ENCODE results near the gene WFDC1.

Gene WFDC1

DNA sequence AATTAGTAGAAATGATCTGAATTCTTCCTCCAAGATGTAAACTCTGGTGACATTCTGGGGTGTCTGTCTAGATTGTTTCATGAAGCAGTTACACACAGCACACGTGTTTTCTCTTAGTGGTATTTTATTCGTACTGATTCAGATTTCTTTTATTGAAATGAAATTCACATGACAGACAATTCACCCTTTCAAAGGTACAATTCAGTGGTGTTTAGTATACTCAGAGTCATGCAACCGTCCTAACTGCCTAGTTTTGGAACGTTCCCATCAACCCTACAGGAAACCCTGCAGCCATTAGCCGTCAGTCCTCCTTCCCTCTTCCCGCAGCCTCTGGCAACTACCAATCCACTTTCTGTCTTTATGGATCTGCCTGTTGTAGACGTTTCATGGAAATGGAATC is 8.8 kb downstream of the WFDC1 start:
- FAIRE-seq, result no peak

DNA sequence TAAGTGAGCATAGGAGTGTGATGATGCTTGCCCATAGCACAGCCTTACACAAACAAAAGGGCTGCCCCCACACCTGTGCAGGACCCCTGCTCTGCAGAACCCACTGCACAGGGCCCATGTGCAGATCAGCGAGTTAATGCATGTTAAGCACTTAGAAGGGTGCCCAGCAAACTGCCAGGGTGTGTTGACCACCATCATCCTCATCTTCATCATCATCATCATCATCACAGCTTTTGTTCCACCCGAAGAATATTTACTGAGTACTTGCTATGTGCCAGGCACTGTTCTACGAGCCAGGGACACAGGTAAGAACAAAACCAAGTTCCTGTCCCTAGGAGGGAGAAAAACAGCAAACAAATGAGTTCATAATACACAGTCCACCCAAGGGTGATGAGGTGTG is 11.9 kb downstream of the WFDC1 start:
- FAIRE-seq, result no peak

DNA sequence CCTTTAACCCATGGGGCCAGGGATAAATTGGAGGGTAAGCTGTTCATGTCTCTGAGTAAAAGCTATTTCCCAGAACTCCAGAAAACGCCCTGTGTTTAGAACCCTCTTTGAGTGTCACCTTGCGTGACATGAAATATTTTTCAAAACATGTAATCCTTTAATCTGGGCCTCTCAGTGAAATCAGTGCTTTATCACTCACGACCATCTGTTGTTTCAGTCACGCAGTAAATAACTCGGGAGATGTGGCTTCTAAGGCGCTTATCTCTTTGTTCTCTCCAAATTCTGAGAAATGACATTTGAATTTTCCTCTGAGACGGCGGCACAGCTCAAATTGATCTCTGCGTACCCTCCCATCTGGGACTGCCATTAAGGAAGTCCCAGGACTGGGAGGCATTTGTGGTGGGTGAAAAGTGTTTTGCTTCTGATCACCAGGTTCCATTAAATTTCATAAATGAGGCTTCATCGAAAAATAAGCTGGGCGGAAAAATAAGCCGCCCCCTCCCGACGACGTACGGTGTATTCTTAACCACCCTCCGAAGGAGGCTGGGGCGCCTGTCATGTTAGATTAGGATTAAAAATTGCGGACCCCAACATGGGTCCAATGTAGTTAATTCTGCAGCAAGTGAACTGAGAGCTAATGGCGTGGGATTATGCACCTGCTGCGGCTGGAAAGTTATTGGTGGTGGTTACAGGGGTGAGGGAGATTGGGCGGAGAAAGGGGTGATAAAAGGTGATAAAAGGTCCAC is 12.7 kb downstream of the WFDC1 start:
- FAIRE-seq, result no peak

DNA sequence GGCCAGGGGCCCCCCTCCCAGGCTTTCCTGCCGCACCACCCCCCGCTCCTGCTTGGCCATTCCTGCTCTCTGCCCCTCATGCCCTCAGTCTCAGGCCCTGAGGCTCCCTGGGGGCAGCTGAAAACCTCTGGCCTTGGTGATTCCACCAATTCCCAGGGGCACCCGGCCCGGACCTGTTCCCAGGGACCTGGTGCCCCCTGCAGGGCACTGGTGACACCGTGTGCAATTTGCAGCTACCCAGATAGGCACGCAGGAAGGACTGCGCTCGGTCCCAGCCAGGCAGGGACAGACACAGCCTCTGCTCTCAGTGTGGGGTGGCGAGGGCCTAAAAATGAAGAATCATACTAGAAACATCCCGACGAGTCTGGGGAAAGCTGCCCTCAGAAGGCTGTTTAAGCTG is 13.4 kb downstream of the WFDC1 start:
- no peak for FAIRE-seq

DNA sequence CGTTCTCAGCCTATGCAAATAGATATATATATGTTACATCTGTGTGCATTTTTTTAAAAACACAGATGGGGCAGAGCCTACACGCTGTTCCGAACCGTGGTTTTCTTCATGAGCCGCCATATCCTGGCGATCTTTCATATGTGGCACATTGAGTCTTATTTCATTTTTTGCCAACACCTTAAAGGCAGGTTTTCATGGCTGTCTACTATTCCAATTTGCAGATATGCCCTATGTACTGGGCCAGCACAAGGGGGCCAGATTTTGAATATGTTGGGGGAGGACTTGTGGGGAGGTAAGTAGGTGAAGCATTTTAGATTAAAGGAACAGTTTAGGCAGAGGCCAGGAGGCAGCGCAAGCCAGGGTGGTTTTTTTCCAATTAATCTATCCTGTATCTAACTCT is 16.0 kb downstream of the WFDC1 start:
- no peak for FAIRE-seq

DNA sequence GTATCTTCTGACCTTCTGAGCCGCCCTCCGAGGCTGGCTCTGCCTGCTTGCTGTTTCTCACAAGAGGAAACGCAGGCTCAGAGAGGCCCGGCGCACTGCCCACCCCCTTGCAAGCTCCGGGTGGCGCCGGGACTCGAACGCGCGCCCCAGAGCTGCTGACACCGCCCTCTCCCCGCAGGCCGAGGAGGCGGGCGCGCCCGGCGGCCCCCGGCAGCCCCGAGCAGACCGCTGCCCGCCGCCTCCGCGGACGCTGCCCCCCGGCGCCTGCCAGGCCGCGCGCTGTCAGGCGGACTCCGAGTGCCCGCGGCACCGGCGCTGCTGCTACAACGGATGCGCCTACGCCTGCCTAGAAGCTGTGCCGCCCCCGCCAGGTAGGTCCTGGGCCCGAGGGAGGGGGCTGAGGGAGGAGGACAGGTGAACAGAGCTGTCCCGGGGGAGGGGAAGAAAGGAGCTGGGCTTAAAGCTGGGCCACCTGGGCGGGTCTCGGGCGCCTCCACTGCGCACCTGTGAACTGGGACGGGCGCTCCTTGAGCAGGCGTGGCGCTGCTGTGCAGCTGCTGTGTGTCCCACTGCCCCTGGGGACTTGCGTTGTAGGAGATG is 18.2 kb downstream of the WFDC1 start:
- FAIRE-seq, result no peak

DNA sequence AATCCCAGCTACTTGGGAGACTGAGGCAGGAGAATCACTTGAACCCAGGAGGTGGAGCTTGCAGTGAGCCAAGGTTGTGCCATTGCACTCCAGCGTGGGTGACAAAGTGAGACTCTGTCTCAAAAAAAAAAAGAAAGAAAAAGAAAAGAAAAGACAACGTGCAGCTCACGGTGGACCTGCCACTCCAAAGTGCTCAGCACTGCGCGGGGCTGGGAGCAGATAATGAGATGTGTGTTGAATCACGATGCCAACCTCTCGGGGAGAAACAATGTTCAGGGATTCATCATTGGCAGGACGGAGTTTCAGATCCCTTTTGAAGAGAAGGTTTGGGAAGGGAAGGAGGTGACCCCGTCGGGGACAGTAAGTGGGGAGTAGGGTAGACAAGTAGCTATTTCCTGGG is 19.2 kb downstream of the WFDC1 start:
- FAIRE-seq, result no peak

DNA sequence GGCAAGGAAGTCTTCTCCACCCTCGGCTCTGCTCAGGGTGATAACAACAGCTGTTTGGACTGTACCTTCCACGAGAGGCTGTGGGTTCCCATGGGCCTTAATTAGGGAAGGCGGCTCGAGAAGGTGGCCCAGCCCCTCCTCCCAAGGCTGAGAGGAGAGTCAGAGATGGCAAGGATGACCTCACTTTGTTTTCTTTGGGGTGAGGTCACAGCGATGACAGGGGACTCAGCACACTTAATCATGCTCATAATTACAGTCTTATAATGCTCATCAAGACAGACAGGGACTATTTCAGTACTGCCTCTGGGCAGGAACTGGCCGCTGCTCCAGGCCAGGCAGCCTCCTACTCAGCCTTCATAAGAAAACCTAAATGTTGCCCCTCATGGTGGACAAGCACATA is 19.7 kb downstream of the WFDC1 start:
- FAIRE-seq, result no peak

DNA sequence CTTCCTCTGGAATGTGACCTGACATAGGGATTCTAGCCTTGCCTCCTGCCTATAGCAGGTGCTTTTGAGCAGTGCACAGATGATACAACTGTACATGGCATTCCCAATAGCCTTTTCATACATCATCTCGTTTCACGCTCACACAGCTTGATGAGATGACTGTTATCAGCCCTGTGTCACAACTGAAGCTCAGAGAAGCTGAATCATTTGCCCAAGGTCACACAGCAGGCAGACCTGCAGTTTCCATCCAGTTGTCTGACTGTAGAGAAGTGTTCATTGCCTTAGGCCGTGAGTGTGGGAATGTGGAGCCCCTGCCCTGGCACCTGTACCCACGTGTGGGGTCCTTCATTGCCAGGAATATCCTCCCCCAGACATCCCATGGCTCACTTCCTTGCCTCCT is 20.1 kb downstream of the WFDC1 start:
- FAIRE-seq, result no peak

DNA sequence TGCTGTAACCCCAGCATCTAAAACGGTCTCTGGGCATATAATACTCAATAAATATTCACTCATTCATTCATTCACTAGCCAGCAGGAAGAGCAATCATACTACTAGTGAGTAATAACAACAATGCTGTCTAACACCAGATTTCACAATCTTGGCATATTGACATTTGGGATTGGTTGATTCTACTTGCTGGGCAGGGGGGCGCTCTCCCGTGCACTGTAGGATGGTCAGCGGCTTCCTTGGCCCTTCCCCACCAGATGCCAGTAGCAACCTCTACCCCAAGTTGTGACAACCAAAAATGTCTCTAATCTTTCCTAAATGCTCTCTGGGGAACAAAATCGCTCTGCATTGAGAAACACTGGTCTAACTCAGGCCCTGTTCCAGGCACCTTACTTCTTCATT is 20.7 kb downstream of the WFDC1 start:
- no peak for FAIRE-seq

DNA sequence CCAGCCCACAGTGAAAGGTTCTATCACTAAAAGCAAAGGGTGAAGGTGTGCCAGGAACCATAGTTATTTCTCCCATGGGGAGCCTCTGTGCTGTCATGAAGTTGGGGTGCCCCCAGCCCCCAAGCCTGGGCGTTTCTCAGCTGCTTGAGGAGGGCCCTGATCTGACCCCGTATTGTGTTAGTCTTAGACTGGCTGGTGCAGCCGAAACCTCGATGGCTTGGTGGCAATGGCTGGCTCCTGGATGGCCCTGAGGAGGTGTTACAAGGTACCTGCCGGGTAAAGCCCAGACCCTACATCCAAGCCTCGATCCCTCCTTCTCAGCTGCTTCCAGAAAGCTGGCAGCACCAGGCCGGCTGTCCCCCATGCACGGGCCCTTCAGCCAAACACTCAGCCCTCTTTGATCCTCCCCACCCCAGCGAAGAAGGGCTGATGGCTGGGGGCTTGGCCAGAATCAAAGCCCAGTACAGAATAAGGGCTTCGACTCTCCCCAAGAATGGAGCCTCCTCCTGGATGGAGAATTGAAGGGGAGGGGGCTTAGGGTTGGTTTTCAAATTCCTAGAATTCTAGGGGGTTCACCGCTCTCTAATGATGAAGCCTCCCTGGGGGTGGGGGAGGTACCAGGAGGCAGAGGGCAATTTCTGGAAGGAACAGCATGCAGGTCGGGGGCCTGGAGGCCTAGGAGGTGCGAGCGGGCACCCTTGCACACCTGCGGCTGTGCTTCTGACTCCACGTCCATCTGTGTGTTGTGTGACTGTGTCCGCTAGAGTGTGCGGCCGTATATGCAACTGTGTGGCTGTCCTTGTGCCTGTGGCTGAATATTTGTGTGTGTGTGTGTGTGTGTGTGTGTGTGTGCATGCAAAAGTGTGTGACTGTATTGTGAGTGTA is 23.7 kb downstream of the WFDC1 start:
- FAIRE-seq, result no peak

DNA sequence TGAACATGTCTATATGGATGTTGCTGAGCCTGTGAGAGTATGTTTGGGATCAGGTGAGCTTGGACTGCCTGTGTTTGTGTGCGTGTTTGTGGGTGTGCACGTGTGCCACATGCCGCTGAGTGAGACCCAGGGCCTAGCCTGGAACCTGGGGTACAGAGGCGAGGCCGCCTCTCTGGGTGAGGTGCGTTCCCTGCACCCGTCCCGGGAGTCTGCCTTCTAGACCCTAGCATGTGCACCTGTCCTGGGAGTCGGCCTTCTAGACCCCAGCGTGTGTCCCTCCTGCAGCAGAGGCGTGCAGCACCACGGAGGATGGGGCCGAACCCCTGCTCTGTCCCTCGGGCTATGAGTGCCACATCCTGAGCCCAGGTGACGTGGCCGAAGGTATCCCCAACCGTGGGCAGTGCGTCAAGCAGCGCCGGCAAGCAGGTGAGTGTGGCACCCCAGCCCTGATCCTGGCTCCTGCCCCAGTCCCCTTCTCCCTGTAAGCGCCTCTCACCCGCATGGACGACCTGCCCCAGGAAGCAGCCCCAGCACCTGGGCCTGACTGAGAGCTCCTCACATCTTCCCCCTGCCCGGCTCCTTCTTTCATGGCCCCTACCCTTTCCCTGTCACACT is 24.6 kb downstream of the WFDC1 start:
- no peak for FAIRE-seq

DNA sequence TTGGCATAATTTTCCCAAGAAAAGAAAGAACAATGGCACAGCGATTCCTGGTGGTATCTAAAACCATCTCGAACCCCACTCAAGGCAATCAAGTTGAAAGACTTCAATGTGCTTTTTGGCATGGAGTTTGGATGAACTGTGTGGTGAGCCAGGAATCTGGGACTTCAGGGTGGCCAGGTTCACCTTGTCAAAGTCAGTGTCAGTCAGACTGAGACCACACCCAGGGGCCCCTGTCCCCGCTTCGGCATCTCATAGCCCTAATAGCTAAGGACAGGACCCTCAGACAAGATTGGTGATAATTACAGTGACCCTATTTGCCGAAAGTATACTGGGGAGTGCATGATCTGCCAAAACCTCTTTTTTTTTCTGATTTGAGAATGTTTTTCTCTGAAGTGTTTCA is 25.8 kb downstream of the WFDC1 start:
- FAIRE-seq, result no peak

DNA sequence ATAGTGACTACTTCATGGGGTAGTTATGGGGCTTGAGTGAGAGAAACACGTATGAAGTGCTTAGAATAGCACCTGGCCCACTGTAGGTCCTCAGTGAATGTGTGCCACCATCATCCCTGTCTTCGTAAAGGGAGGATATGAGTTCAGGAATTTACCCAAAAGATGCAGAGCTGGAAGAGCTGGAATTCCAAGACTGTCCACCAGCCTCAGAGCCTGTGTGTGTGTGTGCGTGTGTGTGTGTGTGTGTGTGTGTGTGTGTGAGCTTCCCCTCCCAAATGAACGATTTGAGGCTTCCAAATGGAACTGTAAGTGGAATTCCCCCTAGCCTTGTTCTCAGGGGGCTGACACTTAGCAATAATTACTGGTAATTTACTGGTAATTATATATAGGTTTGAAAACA is 27.3 kb downstream of the WFDC1 start:
- FAIRE-seq, result no peak

DNA sequence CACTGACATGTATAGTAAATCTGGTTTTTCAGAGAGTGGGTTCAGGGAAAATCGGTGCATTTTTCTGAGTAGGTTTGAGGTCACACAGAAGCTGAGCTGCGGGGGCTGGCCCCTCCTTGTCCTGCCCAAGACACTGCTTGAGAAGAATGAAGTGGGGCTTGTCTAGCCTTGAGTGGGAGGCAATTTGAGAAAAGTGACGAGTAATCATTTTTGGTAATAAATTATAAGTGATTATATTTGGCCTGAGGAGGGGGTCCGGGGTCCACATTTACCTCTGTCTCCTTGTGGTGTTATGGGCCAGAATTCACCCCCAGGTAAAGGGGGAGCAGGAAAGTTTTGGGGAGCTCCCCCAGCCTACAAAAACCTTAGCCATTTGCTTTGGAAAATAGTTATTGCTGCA is 28.1 kb downstream of the WFDC1 start:
- FAIRE-seq, result no peak

DNA sequence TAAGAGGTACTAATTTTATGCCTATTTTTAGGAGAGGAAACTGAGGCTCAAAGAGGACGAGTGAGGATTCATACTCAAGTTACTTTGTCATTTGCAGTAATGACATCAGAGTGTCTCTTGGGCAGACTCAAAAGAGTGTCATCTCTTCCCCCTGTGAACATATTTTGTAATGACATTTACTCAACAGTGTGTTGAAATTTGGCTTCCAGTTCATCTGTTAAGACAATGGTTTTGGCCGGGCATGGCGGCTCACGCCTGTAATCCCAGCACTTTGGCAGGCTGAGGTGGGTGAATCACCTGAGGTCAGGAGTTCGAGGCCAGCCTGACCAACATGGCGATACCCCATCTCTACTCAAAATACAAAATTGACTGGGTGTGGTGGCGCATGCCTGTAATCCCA is 28.9 kb downstream of the WFDC1 start:
- no peak for FAIRE-seq

DNA sequence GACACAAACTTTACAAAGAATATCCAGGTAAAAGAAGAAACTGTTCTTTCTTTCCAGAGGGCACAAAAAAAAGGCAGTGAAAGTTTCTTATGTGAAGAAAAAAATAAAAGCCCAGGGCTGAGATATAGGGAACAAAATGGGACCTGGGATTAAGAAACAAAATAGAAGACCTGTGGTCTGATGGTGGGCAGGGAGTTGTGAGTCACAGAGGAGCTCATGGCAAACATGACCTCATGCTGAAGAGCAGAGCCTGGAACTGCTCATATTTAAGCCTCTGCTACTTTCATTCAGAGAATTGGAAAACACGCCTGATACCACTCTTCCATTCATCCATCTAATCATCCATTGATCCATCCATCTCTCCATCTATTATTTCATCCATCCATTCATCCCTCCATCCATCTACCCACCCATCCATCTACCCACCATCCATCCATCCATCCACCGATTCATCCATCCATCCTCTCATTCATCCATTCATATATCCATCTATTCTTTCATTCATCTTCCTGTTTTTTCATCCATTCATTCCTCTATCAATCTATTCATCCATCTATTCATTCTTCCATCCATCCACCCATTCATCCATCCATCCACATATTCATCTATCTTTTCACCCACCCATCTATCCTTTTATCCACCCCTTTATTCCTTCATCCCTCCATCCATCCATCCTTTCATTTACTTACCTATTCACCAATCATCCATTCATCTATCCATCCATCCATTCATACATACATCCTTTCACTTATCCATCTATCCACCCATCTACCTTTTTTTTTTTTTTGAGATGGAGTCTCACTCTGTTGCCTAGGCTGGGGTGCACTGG is 30.0 kb downstream of the WFDC1 start:
- no peak for FAIRE-seq

DNA sequence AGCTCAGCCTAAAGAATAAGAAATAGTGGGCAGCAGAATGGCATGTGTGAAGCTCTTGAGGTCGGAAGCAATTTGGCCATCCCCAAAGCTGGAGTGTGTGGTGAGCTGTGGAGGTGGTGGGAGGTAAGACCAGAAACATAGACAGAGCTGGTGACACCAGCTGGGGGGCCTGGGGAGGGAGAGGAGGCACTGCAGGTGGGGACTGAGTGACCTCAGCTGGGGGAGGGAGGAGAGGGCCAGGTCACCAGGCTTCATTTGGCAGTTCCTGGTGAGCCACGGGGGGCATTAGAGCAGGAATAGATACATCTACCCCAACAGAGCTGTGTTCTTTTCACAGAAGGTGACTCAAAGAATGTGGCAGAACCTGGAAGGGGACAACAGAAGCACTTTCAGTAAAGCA is 31.9 kb downstream of the WFDC1 start:
- FAIRE-seq, result no peak

DNA sequence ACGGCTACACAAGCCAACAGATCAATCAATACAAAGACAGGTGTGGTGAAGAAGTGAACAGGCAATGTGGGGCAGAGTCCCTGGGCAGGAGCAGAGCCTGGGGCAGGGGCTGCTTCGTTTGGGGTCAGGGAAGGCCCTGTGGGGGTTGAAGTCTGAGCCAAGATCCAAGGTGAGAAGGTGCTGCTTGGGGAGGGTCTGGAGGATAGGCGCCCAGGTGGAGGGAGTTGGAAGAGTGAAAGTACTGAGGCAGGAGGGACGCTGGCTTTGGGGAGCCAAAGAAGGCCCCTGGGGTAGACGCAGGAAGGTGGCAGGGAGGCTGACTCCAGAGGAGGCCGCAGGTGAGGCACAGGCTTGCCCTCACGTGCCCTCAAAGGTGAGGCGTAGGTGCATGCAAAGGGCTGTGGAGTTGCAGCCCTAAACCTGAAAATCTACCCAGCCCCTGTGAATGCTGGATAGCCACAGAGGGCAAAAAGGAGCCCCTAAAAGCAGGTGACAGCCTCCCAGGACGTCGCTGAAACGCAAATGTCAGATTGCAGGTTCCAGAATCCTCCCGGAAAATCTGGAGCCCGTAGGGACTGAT is 33.3 kb downstream of the WFDC1 start:
- FAIRE-seq, result no peak

DNA sequence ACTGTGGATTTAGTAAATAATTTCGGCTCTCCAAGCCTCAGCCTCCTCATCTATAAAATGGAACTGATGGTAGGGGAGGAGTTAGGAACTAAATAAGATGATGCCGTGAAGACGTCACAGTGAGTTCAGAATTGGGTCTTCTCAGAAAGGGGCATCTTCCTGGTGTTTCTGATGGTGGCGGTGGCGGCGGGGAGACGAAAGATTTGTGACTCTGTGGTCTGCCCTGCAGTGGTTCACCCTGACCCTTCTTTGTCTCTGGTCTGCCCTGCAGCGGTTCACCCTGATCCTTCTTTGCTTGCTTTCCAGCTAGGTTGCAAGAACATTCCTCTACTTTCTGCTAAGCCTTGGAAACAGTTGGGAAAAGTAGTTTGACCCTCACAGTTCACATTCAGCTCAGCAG is 34.3 kb downstream of the WFDC1 start:
- FAIRE-seq, result no peak

DNA sequence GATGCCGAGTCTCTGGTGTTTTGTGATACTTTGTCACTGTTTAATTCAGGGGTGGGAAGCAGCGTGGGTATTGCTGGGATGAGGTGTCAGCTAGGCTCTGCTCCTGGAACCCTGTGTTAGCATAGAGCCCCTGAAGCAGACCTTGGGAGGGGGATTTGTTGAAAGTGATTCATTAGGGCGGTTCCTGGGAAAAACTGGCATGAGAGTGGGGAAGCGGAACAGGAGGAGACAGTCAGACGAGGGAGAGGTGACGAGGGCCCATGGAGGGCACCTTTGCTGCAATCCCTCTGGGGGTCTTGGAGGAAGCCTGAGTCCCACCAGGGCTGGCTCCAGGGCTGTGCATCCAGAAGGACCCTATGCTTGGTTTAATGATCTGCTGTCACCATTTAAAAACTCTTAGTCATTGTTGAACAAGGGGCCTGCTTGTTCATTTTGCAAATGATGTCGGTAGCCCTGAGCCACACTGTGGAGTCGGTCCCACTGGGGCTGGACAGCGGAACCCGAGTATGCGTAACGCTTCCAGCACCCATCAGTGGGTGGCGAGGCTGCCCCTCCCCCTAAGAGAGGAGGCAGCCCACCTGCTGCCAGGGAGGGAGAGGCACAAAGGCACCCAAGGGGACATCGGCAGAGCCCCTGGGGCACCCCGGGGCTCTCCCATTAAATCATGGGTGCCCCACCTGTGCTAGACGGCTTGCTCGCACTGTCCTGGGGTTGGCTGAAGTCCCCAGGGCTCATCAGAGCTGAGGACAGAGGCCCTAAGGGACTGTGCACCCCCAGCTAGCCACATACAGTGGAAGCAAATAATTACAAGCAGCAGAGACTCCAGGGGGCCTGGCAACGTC is 35.4 kb downstream of the WFDC1 start:
- FAIRE-seq, result no peak
